GM18858 (cell line): ENCODE data around the gene CHMP4B.

Experiments
- ATAC-seq: cut with Tn5 transposase; IDR thresholded peaks from one replicate; pipeline ENCODE4 v1.9.1; 2021; ENCODE audit not compliant: unreplicated experiment

Gene CHMP4B

DNA sequence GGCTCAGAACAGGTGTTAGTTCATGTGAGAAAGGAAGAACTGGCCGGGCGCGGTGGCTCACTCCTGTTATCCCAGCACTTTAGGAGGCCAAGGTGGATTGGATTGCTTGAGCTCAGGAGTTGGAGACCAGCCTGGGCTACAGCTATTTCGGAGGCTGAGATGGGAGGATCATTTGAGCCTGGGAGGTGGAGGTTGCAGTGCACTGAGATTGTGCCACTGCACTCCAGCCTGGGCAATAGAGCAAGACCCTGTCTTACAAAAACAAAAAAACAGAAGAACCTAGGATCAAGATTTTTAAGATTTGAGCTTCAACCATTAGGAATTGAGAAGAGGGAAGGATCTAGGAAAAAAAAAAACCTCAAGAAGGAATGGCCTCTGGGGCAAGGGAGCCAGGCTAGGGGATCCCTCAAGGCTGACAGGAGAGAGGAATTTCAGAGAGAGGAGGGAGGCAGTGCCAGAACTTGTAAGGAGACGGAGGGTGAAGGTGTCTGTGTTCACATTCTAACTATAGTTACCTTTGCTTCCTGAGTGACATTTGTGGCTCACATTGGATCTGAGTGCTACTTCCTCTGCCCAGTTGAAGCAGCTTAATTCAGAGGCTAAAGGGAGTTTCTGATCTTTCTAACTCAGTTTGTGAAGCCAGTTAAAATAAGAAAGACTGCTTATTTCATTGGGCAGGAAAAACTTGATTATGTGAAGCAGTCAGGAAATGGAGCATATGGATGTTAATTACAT, 26.1 kb downstream of the CHMP4B start:
- no peak for ATAC-seq

DNA sequence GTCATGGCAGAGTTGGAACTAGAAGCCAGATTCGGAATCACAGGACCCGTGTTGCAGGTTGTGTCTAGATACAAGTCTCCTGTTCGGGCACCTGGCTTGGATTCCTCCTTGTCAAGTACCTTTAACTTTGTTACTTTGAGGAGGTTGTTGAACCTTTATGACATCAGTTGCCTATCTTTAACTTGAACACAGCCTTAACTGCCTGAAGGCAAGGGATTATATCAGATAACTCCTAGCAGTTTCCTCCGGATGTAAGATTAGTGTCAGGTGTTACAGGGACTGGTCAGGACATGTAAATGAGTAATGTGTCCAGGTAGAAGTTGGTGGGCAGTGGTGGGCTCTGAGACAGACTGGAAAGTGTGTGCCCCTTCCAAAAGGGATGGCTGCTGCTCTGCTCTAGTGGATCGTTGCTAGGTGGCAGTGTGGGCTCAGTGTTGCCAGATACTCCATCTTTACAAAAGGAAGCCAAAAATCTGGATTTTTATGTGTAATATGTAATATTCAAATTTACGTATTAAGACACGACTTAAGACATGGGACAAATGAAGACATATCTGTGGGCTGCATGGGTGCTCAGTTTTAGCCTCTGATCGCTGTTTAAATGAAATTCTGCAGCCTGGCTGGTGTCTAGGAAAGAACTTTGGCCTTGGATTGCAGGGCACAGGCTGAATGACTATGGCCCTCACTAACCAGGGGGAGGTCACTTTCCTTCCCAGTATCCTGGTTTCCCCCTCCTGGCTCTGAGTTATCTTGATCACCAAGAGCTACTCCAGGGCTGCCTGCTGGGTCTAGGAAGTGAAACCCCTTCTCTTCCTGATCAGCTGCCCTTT, 27.1 kb downstream of the CHMP4B start:
- no peak for ATAC-seq

DNA sequence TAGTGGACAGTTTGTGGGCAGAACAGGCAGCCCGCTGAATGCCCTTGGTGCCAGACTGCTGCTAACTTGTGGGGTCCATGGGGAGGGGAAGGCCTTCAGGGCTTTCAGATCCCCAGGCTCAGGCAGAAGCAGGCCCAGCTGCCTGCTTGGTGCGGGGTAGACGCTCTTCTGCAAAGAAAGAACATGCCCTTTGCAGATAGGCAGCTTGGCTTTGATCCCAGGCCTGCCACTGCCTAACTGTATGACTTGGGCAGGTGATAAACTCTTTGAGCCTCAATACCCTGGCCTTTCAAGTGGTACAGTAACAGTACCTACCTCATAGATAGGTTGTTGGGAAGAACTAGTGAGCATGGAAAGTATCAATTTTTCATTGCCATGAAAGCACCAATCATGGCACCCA, 28.4 kb downstream of the CHMP4B start:
- no peak for ATAC-seq

DNA sequence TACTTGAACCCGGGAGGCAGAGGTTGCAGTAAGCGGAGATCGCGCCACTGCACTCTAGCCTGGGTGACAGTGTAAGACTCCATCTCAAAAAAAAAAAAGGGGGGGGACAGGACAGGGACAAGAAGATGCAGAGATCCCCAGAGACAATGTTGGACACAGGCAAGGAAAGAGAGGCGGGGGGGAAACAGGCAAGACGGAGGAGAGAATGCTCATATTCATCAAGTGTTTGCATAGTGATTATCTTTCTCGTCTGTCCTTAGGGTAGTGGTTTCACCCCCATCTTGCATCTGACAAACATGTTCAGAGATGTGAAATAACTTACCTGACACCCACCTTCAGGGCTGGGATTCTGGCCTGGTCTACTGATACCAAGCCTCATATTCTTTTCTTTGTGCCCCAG, 29.0 kb downstream of the CHMP4B start:
- ATAC-seq = no peak

DNA sequence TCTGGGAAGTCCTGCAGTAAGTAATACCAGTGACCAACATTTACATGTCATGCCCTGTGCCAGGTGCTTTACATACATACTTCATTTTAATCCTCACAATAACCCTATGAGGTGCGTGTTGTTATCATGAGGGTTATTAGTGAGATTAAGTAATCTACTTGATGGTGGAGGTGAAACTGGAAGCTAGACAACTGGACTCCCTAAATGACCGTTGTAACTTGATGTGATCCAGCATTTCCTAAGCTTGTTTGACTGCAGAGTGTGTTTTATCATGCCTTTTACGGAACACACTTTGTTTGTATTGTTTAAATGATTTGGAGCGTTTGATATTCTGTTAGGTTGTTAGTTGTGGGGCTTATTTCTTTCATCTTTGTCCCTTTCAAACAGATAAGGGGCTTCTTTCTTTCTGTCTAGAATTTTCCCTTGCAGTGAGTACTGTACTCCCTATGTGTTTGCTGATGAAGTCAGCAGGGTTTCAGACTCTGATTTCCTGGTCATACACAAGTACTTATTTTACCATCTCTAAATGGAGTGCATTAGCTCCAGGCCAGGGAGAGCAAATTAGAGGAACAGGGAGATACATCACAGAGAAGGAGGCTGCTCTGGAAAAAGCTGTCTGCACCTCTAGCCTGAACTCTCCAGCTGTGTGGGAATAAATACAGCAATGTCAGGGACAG, 29.7 kb downstream of the CHMP4B start:
- ATAC-seq = no peak

DNA sequence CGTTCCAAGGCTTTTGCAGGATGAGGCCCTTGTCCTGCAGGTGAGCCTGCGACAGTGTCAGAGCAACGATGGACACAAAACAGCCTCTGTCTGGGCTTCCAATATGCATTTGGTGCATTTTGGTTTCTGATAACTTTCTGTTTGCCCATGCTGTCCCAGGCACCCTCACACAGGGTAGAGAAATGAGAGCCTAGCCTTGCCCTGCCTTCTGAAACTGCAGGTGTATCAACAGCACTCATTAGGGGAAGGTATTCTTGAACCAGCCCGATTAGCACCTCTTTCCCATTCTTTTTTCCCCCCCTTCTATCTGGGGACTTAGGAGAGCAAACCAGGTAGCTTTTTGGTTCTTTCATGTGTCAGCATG, 30.3 kb downstream of the CHMP4B start:
- no peak for ATAC-seq

DNA sequence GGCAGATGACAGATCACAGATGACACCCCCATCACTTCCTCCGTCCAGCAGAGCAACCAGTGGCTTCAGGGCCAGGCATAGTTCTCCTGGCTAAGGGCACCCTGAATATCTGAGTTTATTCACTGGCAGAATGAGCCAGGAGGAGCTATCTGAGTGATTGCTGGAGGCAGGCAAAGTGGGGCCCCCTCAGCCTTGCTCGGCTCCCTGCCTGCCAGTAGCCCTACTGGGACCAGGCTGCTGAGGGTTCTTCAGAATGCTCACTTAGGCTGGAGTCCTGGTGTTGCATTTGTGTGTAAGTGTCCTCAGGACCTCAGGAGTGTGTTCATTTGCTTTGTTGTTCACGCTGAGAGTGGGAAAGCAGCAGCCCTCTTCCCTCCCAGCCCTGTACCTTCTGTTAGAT, 31.2 kb downstream of the CHMP4B start:
- no peak for ATAC-seq

DNA sequence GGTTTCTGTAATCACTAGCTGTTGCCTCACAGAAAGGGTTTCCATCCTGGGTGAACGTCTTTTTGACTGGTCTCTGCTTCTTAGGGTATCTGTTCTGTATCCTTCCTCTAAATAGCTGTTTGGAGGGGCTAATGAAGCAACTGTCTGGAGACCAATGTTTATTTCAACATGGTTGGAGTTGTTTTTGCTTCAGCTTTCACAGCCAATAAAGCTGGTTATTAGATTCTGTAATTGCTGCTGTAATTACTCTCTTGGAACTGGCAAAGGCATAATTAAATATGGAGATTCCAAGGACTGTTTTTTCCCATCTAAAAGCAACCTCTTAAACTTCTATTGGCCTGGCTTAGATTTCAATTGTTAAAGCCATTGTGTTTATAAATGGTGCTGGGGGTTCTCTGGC, 31.9 kb downstream of the CHMP4B start:
- ATAC-seq = no peak

DNA sequence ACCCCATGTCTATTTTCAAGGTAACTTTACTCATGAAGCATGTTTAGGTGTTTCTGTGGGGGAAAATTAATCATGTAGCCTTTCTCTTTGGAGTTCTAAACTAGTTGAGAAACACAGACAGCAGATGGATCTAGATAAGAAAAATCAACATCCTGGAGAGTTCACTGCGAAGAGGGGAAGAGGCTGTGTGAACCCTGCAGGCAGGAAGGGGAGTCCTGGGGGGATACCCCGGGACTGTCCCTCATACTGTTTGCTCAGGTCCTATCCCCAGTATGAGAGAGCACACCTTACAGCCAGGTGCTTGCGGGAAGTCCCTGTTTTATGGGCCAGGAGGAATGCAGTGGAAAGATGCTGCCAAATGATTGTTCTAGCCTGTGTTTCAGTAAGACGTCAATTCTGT, 32.7 kb downstream of the CHMP4B start:
- ATAC-seq = peak; percentile 58

DNA sequence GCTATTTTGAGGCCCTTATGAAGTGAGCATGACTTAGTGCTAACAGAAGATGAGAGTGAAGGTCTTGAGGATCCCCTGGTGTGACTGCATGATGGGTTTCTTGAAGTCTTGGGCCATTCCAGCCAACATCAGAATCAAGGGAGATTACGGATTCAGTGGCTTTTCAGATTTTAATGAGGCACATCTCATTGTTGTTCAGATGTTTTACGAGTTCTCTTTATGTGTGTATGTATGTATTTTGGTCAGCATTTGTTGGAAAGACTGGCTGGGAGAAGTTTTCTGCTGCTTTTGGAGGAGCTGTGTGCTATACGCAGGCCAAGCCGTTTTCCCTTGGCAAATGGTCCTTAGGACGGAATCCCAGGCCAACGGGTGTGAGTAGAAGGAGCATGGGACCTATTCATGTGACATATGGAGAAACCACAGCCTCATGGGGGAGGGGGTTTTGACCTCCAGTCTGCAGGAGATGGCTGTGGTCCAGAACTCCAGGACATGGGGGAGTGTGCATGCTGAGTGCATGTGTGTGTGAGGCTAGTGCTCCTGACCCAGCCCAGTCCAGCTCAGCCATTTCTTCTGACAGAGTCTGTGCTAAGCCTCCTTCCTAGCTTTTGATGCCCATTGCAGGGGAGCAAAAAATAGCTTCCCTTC, 35.3 kb downstream of the CHMP4B start:
- no peak for ATAC-seq

DNA sequence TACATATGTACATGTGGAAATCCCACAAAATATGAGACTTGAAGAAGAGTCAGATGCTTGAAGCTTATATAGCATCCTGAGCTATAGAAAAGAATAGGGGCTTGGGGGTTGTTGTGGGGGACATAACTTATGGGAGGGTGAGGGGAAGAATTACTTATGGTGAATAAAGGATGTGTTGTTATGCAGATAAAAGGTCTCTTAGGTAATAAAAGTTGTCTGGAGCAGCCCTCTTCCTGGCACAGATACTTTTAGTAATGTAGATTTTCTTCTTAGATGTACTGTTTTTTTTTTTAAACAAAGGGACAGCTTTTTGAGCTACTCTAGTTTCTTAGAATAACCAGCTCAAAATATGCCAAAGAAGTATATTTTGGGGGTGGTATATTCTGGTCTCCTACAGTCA, 35.9 kb downstream of the CHMP4B start:
- ATAC-seq = no peak

DNA sequence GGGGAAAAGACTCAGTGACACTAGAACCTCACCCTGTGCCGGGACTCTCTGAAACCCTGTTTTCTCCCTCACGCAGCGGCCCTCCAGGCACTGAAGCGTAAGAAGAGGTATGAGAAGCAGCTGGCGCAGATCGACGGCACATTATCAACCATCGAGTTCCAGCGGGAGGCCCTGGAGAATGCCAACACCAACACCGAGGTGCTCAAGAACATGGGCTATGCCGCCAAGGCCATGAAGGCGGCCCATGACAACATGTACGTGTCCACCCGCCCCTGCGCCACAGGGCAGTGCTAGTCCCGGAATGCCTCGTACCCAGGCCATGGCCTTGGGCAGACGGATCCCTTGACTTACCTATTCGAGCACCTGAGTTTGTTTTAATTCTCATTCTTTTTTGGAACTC, 37.2 kb downstream of the CHMP4B start:
- no peak for ATAC-seq

DNA sequence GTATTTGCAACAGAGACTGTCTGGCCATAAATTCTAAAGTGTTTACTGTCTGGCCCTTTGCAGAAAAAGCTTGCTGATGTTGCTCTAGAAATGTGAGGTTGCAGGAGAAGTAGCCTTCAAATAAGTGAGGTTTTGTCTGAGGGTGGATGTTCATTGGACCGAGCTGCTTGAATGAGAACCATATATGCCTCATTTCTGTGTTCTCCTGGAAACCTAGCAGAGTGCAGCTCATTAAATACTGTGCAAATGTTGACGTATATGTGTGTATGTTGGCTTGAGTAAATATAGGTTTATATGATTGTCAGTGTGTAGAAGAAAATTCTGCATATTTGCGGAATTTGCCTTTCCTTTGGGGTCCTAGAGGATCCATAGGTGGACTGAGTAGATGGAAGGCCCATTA, 39.0 kb downstream of the CHMP4B start:
- ATAC-seq = no peak

DNA sequence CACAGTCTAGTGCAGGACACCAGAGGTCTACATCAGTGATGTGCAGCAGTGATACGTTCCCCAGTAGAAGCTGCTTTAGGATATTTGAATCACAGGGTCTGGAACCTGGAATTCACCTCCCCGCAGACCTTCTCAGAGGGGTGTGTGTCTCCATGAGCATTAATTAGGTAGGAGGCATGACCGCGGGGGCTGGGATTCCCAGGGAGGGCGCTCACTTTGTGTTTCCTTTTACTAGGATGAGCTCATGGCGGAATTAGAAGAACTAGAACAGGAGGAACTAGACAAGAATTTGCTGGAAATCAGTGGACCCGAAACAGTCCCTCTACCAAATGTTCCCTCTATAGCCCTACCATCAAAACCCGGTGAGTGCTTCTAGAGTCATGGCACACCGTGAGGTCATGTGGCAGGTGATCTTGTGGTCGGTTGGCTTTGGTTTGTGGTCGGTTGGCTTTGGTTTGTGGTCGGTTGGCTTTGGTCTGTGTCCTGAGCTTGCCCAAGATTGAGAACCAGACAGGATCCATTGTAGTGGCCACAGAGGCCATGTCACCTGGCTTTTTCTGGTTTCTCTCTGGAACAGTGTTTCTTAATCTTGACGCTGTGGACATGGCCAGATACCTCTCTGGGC, 40.8 kb downstream of the CHMP4B start:
- no peak for ATAC-seq

DNA sequence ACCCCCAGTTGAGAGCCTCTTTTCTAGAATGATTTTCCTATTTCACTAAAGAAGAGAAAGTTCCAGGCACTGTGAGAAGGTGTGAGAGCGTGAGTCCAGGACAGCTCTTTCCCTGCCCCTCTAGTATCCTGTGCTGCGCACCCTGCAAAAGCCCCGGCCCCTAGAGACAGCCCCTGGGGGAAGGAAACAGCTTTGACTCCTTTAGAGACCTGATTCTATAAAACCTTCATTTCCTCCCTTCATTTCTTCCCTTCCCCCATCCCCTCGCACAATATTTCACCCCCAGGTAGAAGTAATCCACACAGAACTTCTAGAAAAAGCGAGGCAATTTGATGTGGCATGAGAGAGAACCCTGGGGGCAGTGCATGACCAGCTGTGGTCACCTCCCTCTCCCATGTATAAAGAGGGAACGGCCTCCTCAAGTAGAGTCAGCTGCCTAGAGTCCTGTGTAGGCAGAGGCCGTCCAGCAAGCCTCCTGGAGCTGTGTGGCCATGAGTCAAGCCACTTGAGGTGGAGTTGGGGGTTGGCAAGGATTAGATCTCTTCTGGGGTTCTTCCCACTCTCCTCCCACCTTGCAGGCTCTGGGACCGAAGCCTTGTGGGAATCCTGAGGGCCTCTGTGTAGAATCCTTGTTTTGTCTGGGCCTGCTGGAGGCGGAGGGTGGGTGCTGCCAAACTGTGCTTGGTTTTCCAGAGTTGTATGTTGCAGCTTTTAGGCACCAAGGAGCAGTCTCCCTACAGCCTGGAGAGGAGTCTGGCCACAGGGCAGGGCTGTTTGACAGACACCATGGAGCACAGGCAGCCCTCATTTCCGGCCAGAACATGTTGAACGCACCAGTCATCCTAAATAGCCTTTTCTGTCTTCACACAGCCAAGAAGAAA, 41.7 kb downstream of the CHMP4B start:
- no peak for ATAC-seq

DNA sequence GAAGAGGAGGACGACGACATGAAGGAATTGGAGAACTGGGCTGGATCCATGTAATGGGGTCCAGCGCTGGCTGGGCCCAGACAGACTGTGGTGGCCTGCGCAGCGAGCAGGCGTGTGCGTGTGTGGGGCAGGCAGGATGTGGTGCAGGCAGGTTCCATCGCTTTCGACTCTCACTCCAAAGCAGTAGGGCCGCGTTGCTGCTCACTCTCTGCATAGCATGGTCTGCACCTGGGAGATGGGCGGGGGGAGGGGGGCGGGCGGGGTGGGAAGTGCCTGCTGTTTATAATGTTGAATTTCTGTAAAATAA, 42.3 kb downstream of the CHMP4B start:
- ATAC-seq = no peak

DNA sequence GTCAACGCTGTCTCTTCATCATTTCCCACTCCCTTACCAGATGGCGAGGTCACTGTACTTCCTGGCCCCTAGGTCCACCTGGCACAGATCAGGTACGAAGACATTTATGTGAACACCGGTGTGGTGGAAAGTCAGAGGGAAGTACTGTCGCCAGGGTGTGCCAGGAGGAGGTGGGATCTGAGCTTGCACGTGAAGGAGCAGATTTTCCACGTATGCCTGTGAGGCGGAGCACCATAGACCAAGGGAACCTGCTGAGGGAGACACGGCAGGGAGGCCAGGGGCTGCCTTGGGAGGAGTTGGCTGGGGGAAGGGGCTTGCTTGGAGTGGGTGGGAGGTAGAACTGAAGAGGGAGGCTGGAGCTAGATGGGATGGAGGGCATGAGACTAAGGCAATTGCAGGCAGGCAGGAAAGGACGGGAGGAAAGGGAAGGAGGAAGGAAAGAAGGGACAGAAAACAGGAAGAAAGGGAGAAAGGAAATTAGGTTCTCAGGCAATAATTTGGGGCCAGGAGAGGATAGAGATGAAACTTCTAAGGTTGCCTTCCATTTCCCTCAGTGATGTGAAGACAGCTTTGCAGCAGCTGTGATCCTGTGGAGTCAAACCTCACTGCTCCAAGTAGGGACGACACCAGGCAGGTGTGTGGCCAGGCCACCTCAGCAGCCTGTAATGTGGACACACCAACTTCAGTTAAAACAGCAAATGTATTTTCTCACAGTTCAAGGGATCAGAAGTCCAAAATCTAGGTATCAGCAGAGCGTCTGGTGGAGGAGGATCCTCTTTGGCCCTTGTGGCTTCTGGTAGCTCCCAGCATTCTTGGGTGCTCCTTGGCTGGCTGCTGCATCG, 46.8 kb downstream of the CHMP4B start:
- no peak for ATAC-seq

DNA sequence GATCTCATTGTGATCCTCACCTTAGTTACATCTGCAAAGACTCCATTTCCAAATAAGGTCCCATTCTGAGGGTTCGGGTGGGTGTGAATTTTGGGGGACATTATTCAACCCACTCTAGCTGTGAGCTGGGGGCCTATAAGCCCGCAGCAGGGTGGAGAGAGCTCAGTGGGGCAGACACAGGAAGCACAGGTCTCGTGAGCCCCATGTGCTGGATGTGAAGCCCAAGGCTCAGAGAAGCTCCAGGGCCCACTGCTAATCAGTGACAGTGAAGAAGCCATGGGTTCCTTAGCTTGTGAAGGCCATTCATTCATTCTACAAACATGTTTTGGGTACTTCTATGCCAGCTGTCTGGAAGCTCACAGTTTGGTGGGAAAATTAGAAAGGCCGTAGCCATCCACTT, 47.5 kb downstream of the CHMP4B start:
- no peak for ATAC-seq

DNA sequence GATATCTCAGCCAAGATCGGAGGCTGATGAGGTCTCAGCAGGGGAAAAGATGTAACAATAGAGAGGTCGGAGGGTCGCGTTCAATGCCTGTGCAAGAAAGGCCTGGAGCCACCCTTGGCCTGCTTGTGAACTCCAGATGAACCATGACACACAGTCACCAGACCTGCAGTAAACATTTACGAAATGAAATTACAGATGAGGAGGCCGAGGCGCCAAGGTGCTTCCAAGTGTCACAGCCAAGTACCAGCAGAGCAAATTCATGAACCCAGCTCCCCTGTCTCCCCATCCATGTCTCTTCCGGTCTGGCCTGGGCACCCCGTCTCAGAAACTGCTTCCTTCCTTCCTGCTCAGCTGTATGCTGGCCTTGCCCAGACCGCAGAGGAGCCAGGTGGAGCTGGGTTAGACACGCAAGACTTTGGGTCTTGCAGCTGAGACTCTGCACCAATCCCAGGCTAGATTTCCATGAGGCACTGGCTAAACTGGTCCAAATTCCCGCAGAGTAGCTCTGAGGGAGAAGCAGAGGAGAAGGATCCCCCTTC, 48.1 kb downstream of the CHMP4B start:
- peak; percentile 53 for ATAC-seq
